Trophoblast cell (in vitro differentiated cells and primary cell): Measurements from ENCODE around the gene DAW1.

Experiments used
- DNase-seq, 2 donors: peaks; one replicate each; pipeline ENCODE4 v3.0.0-alpha.2; 2016
- H2AFZ ChIP-seq: 2 replicates; pipeline ENCODE4 v1.6.1; 2013; ENCODE audit warnings: low read length, moderate library complexity, mild to moderate bottlenecking; ENCODE audit not compliant: insufficient read depth, poor library complexity
- H2AK5ac ChIP-seq: 2 replicates; pipeline ENCODE4 v1.6.1; 2013; ENCODE audit warnings: mild to moderate bottlenecking, low read length
- H2BK120ac ChIP-seq: 2 replicates; pipeline ENCODE4 v1.6.1; 2013; ENCODE audit warnings: low read length, mild to moderate bottlenecking, moderate library complexity; ENCODE audit not compliant: insufficient read depth, poor library complexity
- H2BK12ac ChIP-seq: 2 replicates; pipeline ENCODE4 v1.6.1; 2013; ENCODE audit warnings: mild to moderate bottlenecking, low read length, moderate library complexity
- H2BK5ac ChIP-seq: 2 replicates; pipeline ENCODE4 v1.6.1; 2013; ENCODE audit warnings: low read length, low read depth, moderate library complexity, mild to moderate bottlenecking; ENCODE audit not compliant: poor library complexity
- H3K14ac ChIP-seq: 2 replicates; pipeline ENCODE4 v1.6.1; 2013; ENCODE audit warnings: mild to moderate bottlenecking, low read length
- H3K18ac ChIP-seq: 2 replicates; pipeline ENCODE4 v1.6.1; 2013; ENCODE audit warnings: mild to moderate bottlenecking, low read length
- H3K23ac ChIP-seq: 2 replicates; pipeline ENCODE4 v1.6.1; 2013; ENCODE audit warnings: low read length
- H3K27ac ChIP-seq: 2 replicates; pipeline ENCODE4 v1.5.1; 2013; ENCODE audit warnings: low read depth, mild to moderate bottlenecking, inconsistent platforms, low read length, moderate library complexity
- H3K27me3 ChIP-seq: 2 replicates; pipeline ENCODE4 v1.6.1; 2013; ENCODE audit warnings: inconsistent platforms, mild to moderate bottlenecking, low read length, moderate library complexity; ENCODE audit not compliant: insufficient read depth
- H3K36me3 ChIP-seq, 2 experiments: 1 replicate in 1 of 2; 2 replicates in 1 of 2; pipeline ENCODE4 v1.6.1; 2013; ENCODE audit warnings: low read length in 2 of 2, mild to moderate bottlenecking in 2 of 2, moderate library complexity in 1 of 2; ENCODE audit not compliant: insufficient read depth in 2 of 2, control insufficient read depth in 1 of 2
- H3K4ac ChIP-seq: 2 replicates; pipeline ENCODE4 v1.6.1; 2013; ENCODE audit warnings: low read depth, mild to moderate bottlenecking, low read length, moderate library complexity
- H3K4me1 ChIP-seq, 2 experiments: 1 replicate in 1 of 2; 2 replicates in 1 of 2; pipeline ENCODE4 v1.6.1; 2013; ENCODE audit warnings: low read length in 2 of 2, mild to moderate bottlenecking in 2 of 2, moderate library complexity in 1 of 2; ENCODE audit not compliant: insufficient read depth in 2 of 2, control insufficient read depth in 1 of 2
- H3K4me2 ChIP-seq: 2 replicates; pipeline ENCODE4 v1.6.1; 2013; ENCODE audit warnings: inconsistent platforms, mild to moderate bottlenecking, low read length, moderate library complexity
- H3K4me3 ChIP-seq: 2 replicates; pipeline ENCODE4 v1.5.1; 2013; ENCODE audit warnings: mild to moderate bottlenecking, low read depth, low read length, inconsistent platforms
- H3K79me1 ChIP-seq: one replicate; pipeline ENCODE4 v1.6.1; 2013; ENCODE audit warnings: low read length
- H3K79me2 ChIP-seq: 2 replicates; pipeline ENCODE4 v1.6.1; 2013; ENCODE audit warnings: low read length, mild to moderate bottlenecking; ENCODE audit not compliant: control insufficient read depth, insufficient read depth, poor library complexity
- H3K9ac ChIP-seq: 2 replicates; pipeline ENCODE4 v1.6.1; 2013; ENCODE audit warnings: mild to moderate bottlenecking, low read length
- H3K9me3 ChIP-seq: 2 replicates; pipeline ENCODE4 v1.6.1; 2013; ENCODE audit warnings: low read depth, mild to moderate bottlenecking, control low read depth, inconsistent platforms, low read length; ENCODE audit not compliant: insufficient read depth
- H4K12ac ChIP-seq: 2 replicates; pipeline ENCODE4 v1.6.1; 2013; ENCODE audit warnings: low read depth, mild to moderate bottlenecking, low read length, moderate library complexity
- H4K8ac ChIP-seq: 2 replicates; pipeline ENCODE4 v1.6.1; 2013; ENCODE audit warnings: low read depth, mild to moderate bottlenecking, low read length, moderate library complexity
- H4K91ac ChIP-seq: one replicate; pipeline ENCODE4 v1.6.1; 2013; ENCODE audit warnings: low read depth, mild to moderate bottlenecking, low read length, moderate library complexity
- WGBS: extraction: QIAGEN DNeasy Blood & Tissue Kit; methylation state at CpG from one replicate; pipeline ENCODE4 v1.1.7; 2013; ENCODE audit warnings: missing lambda C conversion rate; ENCODE audit not compliant: insufficient read length, insufficient coverage; ENCODE audit errors: extremely low coverage; 5-methylcytosine and 5-hydroxymethylcytosine counted together

DAW1 gene

DNA sequence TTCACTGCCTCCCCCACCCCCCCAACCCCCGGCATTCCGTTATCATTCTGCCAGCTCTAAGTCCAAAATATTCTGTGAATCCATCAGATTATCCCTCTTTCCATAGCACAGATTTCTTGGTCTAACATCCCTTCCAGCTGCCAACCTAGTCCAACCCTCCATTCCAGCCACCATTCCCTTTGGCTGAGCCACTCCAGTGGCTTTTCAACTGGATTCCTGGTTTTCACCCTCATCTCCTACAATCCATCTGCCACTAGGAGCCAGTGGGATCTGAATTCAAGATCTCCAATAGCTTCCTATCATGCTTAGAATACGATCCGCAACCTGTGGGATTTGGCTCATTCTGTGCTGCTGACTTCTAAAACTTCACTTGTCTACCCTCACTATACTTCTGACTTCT lies 1.2 kb downstream of the DAW1 start:
- Histone ChIP-seq H2AK5ac (no peak overlapping the region), H3K4ac (no peak overlapping the region), H4K12ac (no peak overlapping the region), H3K14ac (no peak overlapping the region), H3K23ac (no peak overlapping the region), H3K36me3 (no peaks in the 10 kb centered on the region), H4K91ac (no peak overlapping the region), H2AFZ (no peak overlapping the region), H3K9ac (no peak overlapping the region), H3K9me3 (no peaks in the 10 kb centered on the region), H3K4me2 (no peak overlapping the region), H2BK12ac (no peak overlapping the region), H4K8ac (no peak overlapping the region), H2BK5ac (no peak overlapping the region), H3K4me1 (peaks cover 12 to 13% of the 10 kb centered on the region in 2 experiments), H3K27me3 (no peaks in the 10 kb centered on the region), H3K27ac (no peak overlapping the region), H2BK120ac (no peak overlapping the region), H3K18ac (no peak overlapping the region), H3K4me3 (no peak overlapping the region), H3K79me1 (peaks cover 10% of the 10 kb centered on the region), H3K79me2 (peaks cover 2% of the 10 kb centered on the region)
- WGBS = no CpG with 5 or more reads among the region's 4 CpGs
- DNase-seq = peak; percentile 79 to 90

DNA sequence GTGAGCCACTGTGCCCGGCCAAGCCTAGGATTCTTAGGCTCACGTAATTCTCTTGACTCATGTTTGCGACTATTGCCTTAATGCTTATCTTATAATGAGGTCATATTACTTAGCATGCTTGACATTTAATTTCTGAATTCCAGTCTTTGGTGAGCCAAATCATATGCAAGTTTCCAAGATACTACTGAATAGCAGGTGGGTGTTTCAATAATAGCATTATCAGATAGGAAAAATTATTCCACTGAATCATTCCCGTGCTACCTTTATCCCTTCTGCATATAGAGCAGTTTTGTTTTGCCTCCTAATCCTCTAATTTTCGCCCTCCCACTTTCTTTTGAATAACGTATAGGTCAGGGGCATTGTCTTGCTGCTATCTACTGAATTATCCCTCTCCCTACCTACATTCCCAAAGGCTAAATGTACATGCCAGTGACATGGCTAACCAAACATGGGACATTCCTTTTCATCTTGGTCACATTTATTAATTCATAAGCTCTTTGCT lies 4.9 kb downstream of the DAW1 start:
- peak; percentile 82 to 95 for DNase-seq
- Histone ChIP-seq H3K4me2 (no peak overlapping the region), H3K27me3 (no peaks in the 10 kb centered on the region), H3K18ac (no peak overlapping the region), H3K79me1 (peaks cover 3% of the 10 kb centered on the region), H4K8ac (no peak overlapping the region), H3K4me1 (peaks cover 2 to 4% of the 10 kb centered on the region in 2 experiments), H3K4ac (no peak overlapping the region), H2AFZ (no peak overlapping the region), H2BK120ac (no peak overlapping the region), H3K27ac (no peak overlapping the region), H3K14ac (no peak overlapping the region), H3K79me2 (no peaks in the 10 kb centered on the region), H2BK5ac (no peak overlapping the region), H4K91ac (no peak overlapping the region), H3K9ac (no peak overlapping the region), H4K12ac (no peak overlapping the region), H3K23ac (no peak overlapping the region), H3K36me3 (no peaks in the 10 kb centered on the region), H3K9me3 (no peaks in the 10 kb centered on the region), H3K4me3 (no peak overlapping the region), H2AK5ac (no peak overlapping the region), H2BK12ac (no peak overlapping the region)
- WGBS = no CpG with 5 or more reads among the region's 6 CpGs

- H2BK12ac ChIP-seq = no peak overlapping the region
- no peaks in the 10 kb centered on the region for H3K79me1 ChIP-seq
- no peak overlapping the region for H3K9ac ChIP-seq
- no peaks in the 10 kb centered on the region for H3K27me3 ChIP-seq
- DNase-seq = no peak
- H3K4me1 ChIP-seq = no peaks in the 10 kb centered on the region
- no peak overlapping the region for H3K23ac ChIP-seq
- no peak overlapping the region for H3K4ac ChIP-seq
- H3K27ac ChIP-seq = no peak overlapping the region
- H2BK5ac ChIP-seq = no peak overlapping the region
- no peak overlapping the region for H3K4me2 ChIP-seq
- H3K79me2 ChIP-seq = no peaks in the 10 kb centered on the region
- H2BK120ac ChIP-seq = no peak overlapping the region
- no peak overlapping the region for H4K8ac ChIP-seq
- no peak overlapping the region for H4K91ac ChIP-seq
- no peaks in the 10 kb centered on the region for H3K36me3 ChIP-seq
- H4K12ac ChIP-seq = no peak overlapping the region
- H3K14ac ChIP-seq = no peak overlapping the region
- no peak overlapping the region for H3K4me3 ChIP-seq
- no CpG with 5 or more reads among the region's 9 CpGs for WGBS
- H2AK5ac ChIP-seq = no peak overlapping the region
- H3K18ac ChIP-seq = no peak overlapping the region
- no peak overlapping the region for H2AFZ ChIP-seq
- H3K9me3 ChIP-seq = no peaks in the 10 kb centered on the region
Observed at GRCh38 chr2:227877421-227878310, 6.2 kb downstream of the DAW1 start.

- Histone ChIP-seq H4K91ac (no peak overlapping the region), H3K4me2 (no peak overlapping the region), H3K27ac (no peak overlapping the region), H2AK5ac (no peak overlapping the region), H3K79me1 (no peaks in the 10 kb centered on the region), H3K79me2 (no peaks in the 10 kb centered on the region), H3K14ac (no peak overlapping the region), H3K4ac (no peak overlapping the region), H2BK120ac (no peak overlapping the region), H3K27me3 (no peaks in the 10 kb centered on the region), H2BK12ac (no peak overlapping the region), H4K12ac (no peak overlapping the region), H3K9ac (no peak overlapping the region), H3K23ac (no peak overlapping the region), H3K36me3 (no peaks in the 10 kb centered on the region), H2BK5ac (no peak overlapping the region), H3K4me1 (no peaks in the 10 kb centered on the region), H3K4me3 (no peak overlapping the region), H2AFZ (no peak overlapping the region), H3K9me3 (no peaks in the 10 kb centered on the region), H3K18ac (no peak overlapping the region), H4K8ac (no peak overlapping the region)
- peak in 1 of 2 donors; percentile 50 for DNase-seq
- no CpG with 5 or more reads among the region's 3 CpGs for WGBS
Observed at GRCh38 chr2:227880460-227880859, 9.0 kb downstream of the DAW1 start.
